GM19099 (cell line): ENCODE data around the gene TMPRSS6.

Experiments used
- POLR2A ChIP-seq: IDR thresholded peaks from 3 replicates; pipeline ENCODE4 v1.6.1; 2011; ENCODE audit warnings: low read depth; ENCODE audit not compliant: insufficient read length; ENCODE audit errors: extremely low read depth

The TMPRSS6 gene

DNA sequence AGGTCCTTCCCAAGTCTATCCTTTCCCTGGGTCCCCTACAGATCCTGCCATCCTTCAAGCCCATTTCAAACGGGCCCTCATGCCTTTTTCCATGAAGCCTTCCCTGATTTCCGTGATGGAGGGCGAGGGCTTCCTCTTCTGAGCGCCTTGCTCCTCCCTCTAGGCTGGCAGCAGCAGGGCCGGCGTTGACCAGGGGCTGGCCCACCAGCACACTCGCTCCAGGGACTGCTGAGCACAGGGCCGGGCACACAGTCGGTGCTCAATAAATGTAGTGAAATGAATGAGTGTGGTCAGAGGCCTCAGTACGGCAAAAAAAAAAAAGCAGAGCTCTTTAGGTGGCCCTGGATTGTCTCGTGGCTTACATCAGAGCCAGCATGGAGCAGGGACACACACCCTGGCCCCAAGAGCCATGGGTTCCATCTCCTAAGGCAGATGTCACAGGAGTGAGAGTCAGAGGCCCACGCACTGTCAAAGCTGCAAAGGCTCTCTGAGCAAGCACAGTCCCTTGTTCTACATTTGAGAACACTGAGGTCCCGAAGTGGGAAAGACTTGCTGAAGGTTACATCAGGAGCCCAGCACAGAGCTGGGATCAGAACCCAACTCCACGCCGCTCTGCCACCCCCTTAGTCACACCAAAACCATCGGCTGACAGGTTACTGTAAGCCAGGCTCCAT is 37.1 kb upstream of the TMPRSS6 start:
- no peak for TF ChIP-seq POLR2A

DNA sequence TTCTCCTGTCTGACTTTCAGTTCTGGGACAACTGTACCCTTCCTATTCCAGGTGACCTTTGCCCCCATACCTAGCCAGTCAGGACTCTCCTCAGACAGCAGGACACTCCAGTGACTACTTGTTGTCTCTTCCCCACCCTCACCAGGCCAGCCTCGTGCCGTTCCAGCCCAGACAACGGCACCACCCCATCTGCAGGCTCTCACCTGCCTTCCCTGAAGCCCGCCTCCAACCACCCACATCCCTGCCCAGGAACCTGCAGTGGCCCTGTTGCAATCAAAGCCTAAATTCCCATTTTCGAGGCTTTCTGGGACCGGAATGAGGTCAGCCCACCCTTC is 36.5 kb upstream of the TMPRSS6 start:
- TF ChIP-seq POLR2A: no peak

GRCh38 chr22:37145180-37146050 is 35.9 kb upstream of the TMPRSS6 start:
- TF ChIP-seq POLR2A: no peak

- no peak for TF ChIP-seq POLR2A
These were observed 34.7 kb upstream of the TMPRSS6 start for GRCh38 chr22:37144180-37144554.

GRCh38 chr22:37141971-37142370 is 32.5 kb upstream of the TMPRSS6 start:
- no peak for TF ChIP-seq POLR2A

DNA sequence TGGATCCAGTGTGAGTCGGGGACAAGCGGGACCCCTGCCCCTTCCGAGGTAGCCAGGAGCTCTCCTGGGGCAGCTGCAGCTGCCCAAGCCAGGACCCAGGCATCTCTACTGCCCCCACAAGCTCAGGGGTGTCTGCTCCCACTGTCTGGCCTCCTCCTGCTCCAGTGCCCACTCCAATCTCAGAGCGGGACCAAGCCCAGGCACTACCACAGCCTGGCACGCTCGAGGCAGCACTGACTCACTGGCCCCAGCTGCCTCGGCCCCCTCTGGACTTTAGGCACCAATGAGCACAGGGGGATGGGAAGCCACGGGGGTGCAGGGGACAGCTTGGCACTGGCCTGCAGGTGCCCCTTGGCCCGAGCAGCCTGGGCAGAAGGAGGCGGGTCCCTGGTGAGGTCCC is 32.0 kb upstream of the TMPRSS6 start:
- TF ChIP-seq POLR2A: no peak

DNA sequence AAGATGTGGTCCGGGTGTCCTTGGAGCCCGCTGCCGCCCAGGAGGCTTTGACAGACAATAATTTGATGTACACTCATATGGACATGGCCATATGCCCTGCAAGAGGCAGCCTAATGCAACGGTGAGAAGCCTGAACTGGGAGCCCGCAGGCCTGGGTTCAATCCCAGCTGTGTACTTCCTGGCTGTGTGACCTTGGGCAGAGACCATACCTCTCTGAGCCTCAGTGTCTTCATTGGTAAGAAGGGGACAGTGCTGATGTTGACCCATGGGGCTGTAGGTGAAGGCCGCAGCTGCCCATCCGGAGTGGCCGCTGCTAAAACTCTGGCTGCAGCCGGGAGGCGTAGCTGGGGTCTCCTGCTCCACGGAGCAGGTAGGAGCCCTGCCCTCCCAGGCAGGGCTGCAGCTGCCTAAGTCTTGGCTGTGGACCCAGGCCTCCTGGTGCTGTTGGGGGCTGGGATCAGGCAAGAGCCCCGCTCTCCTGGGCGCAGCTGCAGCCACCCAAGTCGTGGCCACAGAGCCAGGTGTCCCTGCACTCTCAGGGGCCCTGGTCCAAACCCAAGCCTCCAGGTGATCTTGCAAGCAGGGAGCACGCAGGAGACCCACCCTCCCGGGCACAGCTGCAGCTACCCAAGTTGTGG is 31.3 kb upstream of the TMPRSS6 start:
- no peak for TF ChIP-seq POLR2A

DNA sequence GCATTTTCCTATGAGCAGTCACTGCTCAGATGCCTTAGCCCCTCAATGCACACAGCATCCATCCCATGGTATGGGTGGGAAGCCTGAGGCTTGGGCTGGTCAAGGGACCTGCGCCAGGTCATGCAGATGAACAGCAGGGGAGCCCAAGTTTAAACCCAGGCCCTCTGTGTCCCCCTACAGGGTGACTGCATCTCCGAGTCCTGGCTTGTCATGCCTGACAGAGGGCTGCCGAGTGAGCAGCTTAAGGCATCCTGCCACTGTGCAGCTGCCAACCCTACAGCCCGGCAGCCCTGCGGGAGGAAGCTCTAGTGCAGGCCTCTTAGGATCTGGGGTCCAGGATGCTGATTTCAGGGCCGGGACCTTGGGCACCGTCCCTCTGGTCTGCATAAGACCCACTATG is 30.2 kb upstream of the TMPRSS6 start:
- no peak for TF ChIP-seq POLR2A

DNA sequence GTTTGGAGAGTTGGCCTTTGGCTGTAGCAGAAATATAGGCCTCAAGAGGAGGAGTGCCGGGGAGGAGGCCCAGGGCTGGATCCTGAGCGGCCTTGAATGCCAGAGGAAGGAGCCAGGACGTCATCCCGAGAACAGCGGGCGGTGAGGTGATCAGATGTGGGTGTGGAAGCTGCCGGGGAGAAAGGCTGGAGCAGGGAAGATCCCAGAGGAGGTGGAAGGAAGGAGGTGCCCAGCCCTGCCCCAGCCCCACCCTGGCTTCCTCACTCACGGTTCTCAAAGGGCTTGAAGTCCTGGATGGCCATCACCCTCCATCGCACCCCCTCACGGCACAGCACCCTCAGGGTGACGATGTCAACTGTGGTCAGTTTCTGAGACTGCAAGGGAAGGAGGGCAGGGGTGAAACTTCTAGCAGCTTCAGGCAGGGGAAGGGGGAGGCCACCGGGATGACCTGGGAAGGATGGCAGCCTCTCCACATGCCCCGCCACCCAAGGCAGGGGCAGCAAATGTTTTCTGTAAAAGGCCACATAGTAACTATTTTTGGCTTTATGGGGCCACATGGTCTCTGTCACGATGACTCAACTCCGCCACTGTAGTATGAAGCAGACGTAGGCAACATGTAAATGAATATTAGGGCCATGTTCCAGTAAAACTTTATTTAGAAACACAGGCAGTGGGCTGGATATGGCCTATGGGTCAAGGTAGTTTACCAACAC is 29.5 kb upstream of the TMPRSS6 start:
- TF ChIP-seq POLR2A: no peak

- no peak for TF ChIP-seq POLR2A
These were observed 28.6 kb upstream of the TMPRSS6 start for GRCh38 chr22:37137903-37138665.

DNA sequence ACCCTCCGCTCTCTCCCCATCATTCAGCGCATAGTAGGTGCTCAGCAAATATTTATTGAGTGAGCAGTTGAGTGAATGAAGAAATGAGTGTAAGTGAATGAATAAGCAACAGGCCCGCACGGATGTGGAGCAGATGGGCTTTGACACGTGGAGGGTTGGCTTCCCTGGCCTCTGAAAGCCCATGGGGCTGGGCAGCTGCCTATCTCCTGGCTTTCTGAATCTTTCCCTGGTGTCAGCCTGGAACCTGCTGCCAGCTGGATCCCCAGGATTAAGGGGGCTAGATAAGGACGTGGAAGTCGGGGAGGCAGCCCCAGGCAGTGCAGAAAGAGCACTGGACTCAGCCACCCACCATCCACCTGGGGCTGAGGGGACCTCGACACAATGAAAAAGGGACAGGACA is 27.6 kb upstream of the TMPRSS6 start:
- TF ChIP-seq POLR2A: no peak

- TF ChIP-seq POLR2A: no peak
These were observed 25.5 kb upstream of the TMPRSS6 start for GRCh38 chr22:37135023-37135422.

DNA sequence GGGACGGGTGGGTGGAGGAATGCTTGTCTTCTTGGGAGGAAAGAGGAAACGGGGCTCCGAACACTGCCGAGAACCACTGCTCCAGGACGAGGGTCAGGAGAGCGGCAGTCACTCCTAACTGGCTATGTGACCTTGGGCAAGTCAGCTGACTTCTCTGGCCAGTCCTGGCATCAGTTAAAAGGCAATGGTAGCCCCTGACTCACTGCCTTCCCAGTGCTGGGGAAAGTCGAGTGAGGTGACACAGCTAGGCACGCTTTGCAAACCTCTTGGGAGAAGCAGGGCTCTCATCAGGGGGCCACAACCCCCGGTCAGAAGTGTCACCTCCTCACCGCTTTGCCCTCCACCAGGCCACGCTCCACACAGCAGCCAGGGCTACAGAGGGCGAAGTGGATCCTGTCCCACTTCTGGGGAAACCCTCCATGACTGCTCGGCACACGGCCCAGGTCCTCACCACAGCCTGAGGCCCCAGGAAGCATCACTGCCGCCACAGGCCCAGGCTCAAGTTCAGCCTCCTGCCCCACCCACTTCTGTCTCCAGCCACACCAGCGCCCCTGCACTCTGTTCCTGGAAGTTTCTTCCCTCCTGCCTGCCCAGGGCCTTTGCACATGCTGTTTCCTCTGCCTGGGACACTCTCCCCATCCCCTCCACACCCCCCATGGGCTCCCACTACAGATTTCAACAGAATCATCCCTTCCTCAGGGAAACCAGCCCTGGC is 23.9 kb upstream of the TMPRSS6 start:
- TF ChIP-seq POLR2A: no peak

DNA sequence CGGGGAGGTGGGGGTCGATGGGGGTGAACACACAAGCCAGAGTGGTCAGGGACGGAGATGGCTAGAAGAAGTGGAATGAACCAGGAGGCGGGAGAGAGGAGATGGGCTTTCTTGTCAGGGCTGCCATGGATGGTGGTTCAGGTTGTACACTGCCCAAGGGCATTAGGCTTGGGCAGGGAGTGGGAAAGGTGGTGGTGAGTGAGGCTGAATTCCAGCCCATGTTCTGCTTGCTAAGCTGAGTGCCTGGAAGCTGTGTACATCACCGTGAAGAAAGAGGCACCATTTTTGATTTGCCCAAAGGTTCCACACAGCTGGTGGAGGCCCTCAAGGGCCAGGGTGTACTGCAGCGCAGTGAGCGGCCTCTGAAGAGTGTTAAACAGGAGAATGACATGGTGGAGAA is 23.3 kb upstream of the TMPRSS6 start:
- no peak for TF ChIP-seq POLR2A
